Gastrocnemius medialis (tissue), 4 donors: Measurements from ENCODE around the gene MYMX. TPM values are rescaled to one million over a fixed set of nuclear protein-coding genes. Genes with fewer than 3 reads are reported as not detected.

Experiments used
- ATAC-seq, 2 donors: fragments of 150-250 bp; one replicate each; pipeline ENCODE4 v1.9.1; 2016
- DNase-seq, 2 donors: peaks; one replicate each; pipeline ENCODE4 v3.0.0-alpha.2; 2019
- H3K27ac ChIP-seq, 4 donors: fragments of 200-600 bp; sonication (generic); 1 replicate in 1 of 4; 2 replicates in 3 of 4; pipeline ENCODE4 v1.5.1; 2016 to 2018; ENCODE audit warnings: mild to moderate bottlenecking in 2 of 4, moderate library complexity in 1 of 4
- H3K27me3 ChIP-seq, 3 donors: fragments of 200-600 bp; sonication (generic) in 2 of 3; 1 replicate in 1 of 3; 2 replicates in 2 of 3; pipeline versions ENCODE4 v1.5.1 to v1.6.0; 2016 to 2019; ENCODE audit warnings: mild to moderate bottlenecking in 1 of 3, moderate library complexity in 1 of 3
- H3K36me3 ChIP-seq, 2 donors: fragments of 200-600 bp; sonication (generic) in 1 of 2; one replicate each; pipeline ENCODE4 v1.5.1; 2017 to 2018
- H3K4me1 ChIP-seq, 2 donors: fragments of 200-600 bp; sonication (generic) in 1 of 2; one replicate each; pipeline ENCODE4 v1.5.1; 2016 to 2017; ENCODE audit warnings: mild to moderate bottlenecking in 2 of 2
- H3K4me3 ChIP-seq, 4 donors: fragments of 200-600 bp; sonication (generic) in 3 of 4; 1 replicate in 1 of 4; 2 replicates in 3 of 4; pipeline ENCODE4 v1.5.1; 2016 to 2019; ENCODE audit warnings: mild to moderate bottlenecking in 2 of 4
- H3K9me3 ChIP-seq, 3 donors: fragments of 200-600 bp; sonication (generic) in 2 of 3; 1 replicate in 1 of 3; 2 replicates in 2 of 3; pipeline ENCODE4 v1.5.1; 2016 to 2019
- CTCF ChIP-seq, 5 experiments: fragments of 450-650 bp in 3 of 5; fragments of 200-600 bp in 2 of 5; sonication (generic) in 2 of 5; IDR thresholded peaks in 4 of 5; conservative IDR thresholded peaks in 1 of 5; 1 replicate in 4 of 5; 2 replicates in 1 of 5; pipeline ENCODE4 v1.5.1; 2016 to 2019; ENCODE audit warnings: antibody characterized with exemption in 5 of 5, mild to moderate bottlenecking in 3 of 5, moderate library complexity in 3 of 5
- POLR2A ChIP-seq, 2 donors: fragments of 450-650 bp; IDR thresholded peaks; one replicate each; pipeline ENCODE4 v1.6.1; 2017; ENCODE audit warnings: antibody characterized with exemption in 2 of 2, mild to moderate bottlenecking in 2 of 2, moderate library complexity in 2 of 2
- in situ Hi-C, 4 donors: fragments of 200-750 bp; cut with MboI; loops; one replicate each; pipeline versions ENCODE4 v1.15.0 to v1.8.0; 2017; ENCODE audit warnings: low sequenced_read_pairs in 4 of 4
- intact Hi-C: fragments of 100-400 bp; cut with DNase I; formaldehyde crosslinking; loops from one replicate; pipeline ENCODE4 v1.15.1; 2023; ENCODE audit warnings: low total_unique reads
- total RNA-seq, 4 donors: library from RNA; depleted of rRNA; stranded (reverse); fragments of >200 nt; gene quantifications; one replicate each; pipeline versions ENCODE4 v1.1.0 to v1.2.3, GENCODE V29; 2016

The MYMX gene
- total RNA-seq, 4 donors from 2014 or later = not detected

- Histone ChIP-seq H3K4me1 (peaks cover 55 to 66% of the 10 kb centered on the region in 2 donors), H3K27ac (peak overlapping the region; percentile 95 to 99 (median 98)), H3K27me3 (no peaks in the 10 kb centered on the region), H3K4me3 (peak overlapping the region; percentile 54 to 61 (median 56)), H3K36me3 (no peaks in the 10 kb centered on the region), H3K9me3 (no peaks in the 10 kb centered on the region)
- ATAC-seq (peak in 1 of 2 donors; percentile 8), DNase-seq (peak; percentile 65 to 67)
- in situ Hi-C loops (no loop called here), intact Hi-C loops (loop anchor here (5.0 kb wide), 1 partner anchor 47 kb away; no protein-coding TSS in a partner anchor)
- peak in 1 of 5 experiments; percentile 10 for TF ChIP-seq CTCF (IDR thresholded peaks at IDR 0.05 in 4 of 5, conservative IDR thresholded peaks at IDR 0.05 in 1 of 5)
- TF ChIP-seq POLR2A (IDR thresholded peaks at IDR 0.05) = peak; percentile 72 to 81
Observed at GRCh38 chr6:44219053-44219814, 2.5 kb downstream of the MYMX start.

GRCh38 chr6:44219815-44220784, 3.4 kb downstream of the MYMX start:
- intact Hi-C loops = loop anchor here (5.0 kb wide), 2 partner anchors 48 to 448 kb away; partner anchors contain the start of gene VEGFA
- Histone ChIP-seq H3K4me3 (peak overlapping the region; percentile 54 to 61 (median 56)), H3K27ac (peak overlapping the region; percentile 95 to 99 (median 98)), H3K9me3 (no peaks in the 10 kb centered on the region), H3K4me1 (peaks cover 63 to 75% of the 10 kb centered on the region in 2 donors), H3K36me3 (no peaks in the 10 kb centered on the region), H3K27me3 (no peaks in the 10 kb centered on the region)
- in situ Hi-C loops = no loop called here
- no peak for ATAC-seq
- no peak for DNase-seq
- TF ChIP-seq POLR2A (IDR thresholded peaks at IDR 0.05) = no peak
- peak in 1 of 5 experiments; percentile 1 for TF ChIP-seq CTCF (IDR thresholded peaks at IDR 0.05 in 4 of 5, conservative IDR thresholded peaks at IDR 0.05 in 1 of 5)

- Histone ChIP-seq H3K36me3 (no peaks in the 10 kb centered on the region), H3K9me3 (no peaks in the 10 kb centered on the region), H3K4me3 (no peak overlapping the region), H3K27me3 (no peaks in the 10 kb centered on the region), H3K4me1 (peaks cover 71 to 83% of the 10 kb centered on the region in 2 donors), H3K27ac (peak overlapping the region; percentile 95 to 99 (median 98))
- TF ChIP-seq CTCF (IDR thresholded peaks at IDR 0.05 in 4 of 5, conservative IDR thresholded peaks at IDR 0.05 in 1 of 5) (no peak), POLR2A (IDR thresholded peaks at IDR 0.05) (no peak)
- intact Hi-C loops = loop anchor here (1.0 to 5.0 kb wide), 2 partner anchors 13 to 449 kb away; partner anchors contain the start of gene VEGFA
- in situ Hi-C loops = no loop called here
- ATAC-seq (no peak), DNase-seq (no peak)
Observed at GRCh38 chr6:44220913-44221290, 4.2 kb downstream of the MYMX start.

- Histone ChIP-seq H3K4me3 (peak overlapping the region in 2 of 4 donors; percentile 21 to 62), H3K27ac (peak overlapping the region; percentile 95 to 99 (median 98)), H3K4me1 (peaks cover 71 to 88% of the 10 kb centered on the region in 2 donors), H3K27me3 (no peaks in the 10 kb centered on the region), H3K36me3 (no peaks in the 10 kb centered on the region), H3K9me3 (no peaks in the 10 kb centered on the region)
- DNase-seq (peak; percentile 94 to 96), ATAC-seq (peak; percentile 77 to 79)
- TF ChIP-seq CTCF (IDR thresholded peaks at IDR 0.05 in 4 of 5, conservative IDR thresholded peaks at IDR 0.05 in 1 of 5) = peak; percentile 51 to 89 (median 72)
- TF ChIP-seq POLR2A (IDR thresholded peaks at IDR 0.05) = peak; percentile 49 to 58
- intact Hi-C loops (loop anchor here (1.0 to 5.0 kb wide), 2 partner anchors 13 to 449 kb away; partner anchors contain the start of gene VEGFA), in situ Hi-C loops (no loop called here)
Observed at GRCh38 chr6:44221291-44221960, 4.7 kb downstream of the MYMX start.
